Upper lobe of right lung (tissue), 1 donor: ENCODE results near the gene TIMM17B. TPM values are rescaled to one million over a fixed set of nuclear protein-coding genes. Genes with fewer than 3 reads are reported as not detected.
"Not testable (repeated sequence)": the region's sequence is repeated elsewhere in the genome, so short reads cannot be mapped to it uniquely, and the experiment has no call there.

Source experiments
- ATAC-seq: fragments of 200-7000 bp; cut with Tn5 transposase; one replicate; pipeline ENCODE4 v1.9.1; 2020; ENCODE audit warnings: mild to moderate bottlenecking, moderate library complexity
- DNase-seq: peaks from one replicate; pipeline ENCODE4 v3.0.0-alpha.2; 2020
- H3K27ac ChIP-seq: fragments of 200-600 bp; one replicate; pipeline ENCODE4 v1.8.0; 2022
- H3K27me3 ChIP-seq: fragments of 200-600 bp; one replicate; pipeline ENCODE4 v1.8.0; 2022; ENCODE audit warnings: mild to moderate bottlenecking
- H3K36me3 ChIP-seq: fragments of 200-600 bp; one replicate; pipeline ENCODE4 v1.8.0; 2022
- H3K4me1 ChIP-seq: fragments of 200-600 bp; one replicate; pipeline ENCODE4 v1.8.0; 2022
- H3K4me3 ChIP-seq: fragments of 200-600 bp; one replicate; pipeline ENCODE4 v1.8.0; 2022; ENCODE audit warnings: mild to moderate bottlenecking
- H3K9me3 ChIP-seq: fragments of 200-600 bp; one replicate; pipeline ENCODE4 v1.8.0; 2022
- intact Hi-C: fragments of 100-400 bp; cut with DNase I; formaldehyde crosslinking; loops from one replicate; pipeline ENCODE4 v1.11.0; 2022
- total RNA-seq: library from RNA; stranded (reverse); fragmentation: NEBNext Ultra II Directional; extraction: Animal tissue kit (Norgen Biotek cat#: 25700); gene quantifications from one replicate; pipeline ENCODE4 v1.2.1, GENCODE V29; 2021
- TF ChIP-seq, protein P1 (sequence below): fragments of 200-600 bp; IDR thresholded peaks from one replicate; pipeline ENCODE4 v1.8.0; 2022; ENCODE audit warnings: antibody characterized with exemption
- donor health status: DM: no; HTN: yes; CAD: no; lungs with severe emphysema.

TIMM17B gene
- total RNA-seq, 1 donor from 2014 or later, result 32.9 TPM

DNA sequence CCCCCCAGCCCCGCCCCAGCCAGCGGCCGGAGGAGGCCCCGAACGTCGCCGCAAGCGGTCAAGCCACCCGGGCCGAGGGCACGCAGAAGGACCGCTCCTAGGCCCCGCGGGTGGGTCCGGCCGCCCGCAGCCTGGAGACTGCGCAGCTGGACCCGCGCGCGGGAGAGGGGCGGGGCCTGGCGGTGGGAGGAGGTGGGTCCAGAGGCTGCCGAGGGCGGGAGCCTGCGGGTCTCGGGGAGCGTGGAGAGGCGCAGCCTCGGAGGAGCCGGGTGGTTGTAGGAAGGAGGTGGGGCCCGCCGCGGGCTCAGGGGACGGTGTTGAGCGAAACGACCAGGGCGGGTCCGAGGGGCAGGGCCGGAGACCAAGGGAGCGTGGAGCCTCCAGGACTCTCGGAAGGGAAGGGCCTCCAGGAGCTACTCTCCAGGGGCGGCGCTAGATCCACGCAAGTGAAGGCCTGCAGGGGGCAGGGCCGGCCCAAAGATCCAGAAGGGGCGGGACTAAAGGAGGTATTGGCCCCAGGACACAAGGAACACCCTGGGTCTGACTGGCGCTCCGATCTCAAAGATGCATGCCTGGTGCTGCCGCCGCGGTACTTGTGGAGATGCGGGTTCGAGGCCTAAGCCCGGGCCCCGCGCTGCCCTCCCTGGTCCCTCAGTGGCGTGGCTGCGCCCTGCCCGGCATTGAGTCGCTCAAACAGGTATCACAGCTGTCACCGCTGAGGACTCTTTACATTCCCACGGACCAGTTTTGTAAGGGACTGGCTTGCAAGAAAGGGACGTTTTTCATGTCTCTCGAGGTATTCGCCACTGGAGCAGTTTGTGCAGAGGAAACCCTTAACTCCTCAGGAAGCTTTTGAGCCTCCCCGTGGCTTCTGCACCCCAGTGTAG is 5.9 kb downstream of the TIMM17B start:
- peak overlapping the region; percentile 36 for H3K27ac ChIP-seq
- peaks cover 5% of the 10 kb centered on the region for H3K4me1 ChIP-seq
- ATAC-seq (peak; percentile 97), DNase-seq (peak; percentile 91)
- no peaks in the 10 kb centered on the region for H3K36me3 ChIP-seq
- TF ChIP-seq, protein P1, sequence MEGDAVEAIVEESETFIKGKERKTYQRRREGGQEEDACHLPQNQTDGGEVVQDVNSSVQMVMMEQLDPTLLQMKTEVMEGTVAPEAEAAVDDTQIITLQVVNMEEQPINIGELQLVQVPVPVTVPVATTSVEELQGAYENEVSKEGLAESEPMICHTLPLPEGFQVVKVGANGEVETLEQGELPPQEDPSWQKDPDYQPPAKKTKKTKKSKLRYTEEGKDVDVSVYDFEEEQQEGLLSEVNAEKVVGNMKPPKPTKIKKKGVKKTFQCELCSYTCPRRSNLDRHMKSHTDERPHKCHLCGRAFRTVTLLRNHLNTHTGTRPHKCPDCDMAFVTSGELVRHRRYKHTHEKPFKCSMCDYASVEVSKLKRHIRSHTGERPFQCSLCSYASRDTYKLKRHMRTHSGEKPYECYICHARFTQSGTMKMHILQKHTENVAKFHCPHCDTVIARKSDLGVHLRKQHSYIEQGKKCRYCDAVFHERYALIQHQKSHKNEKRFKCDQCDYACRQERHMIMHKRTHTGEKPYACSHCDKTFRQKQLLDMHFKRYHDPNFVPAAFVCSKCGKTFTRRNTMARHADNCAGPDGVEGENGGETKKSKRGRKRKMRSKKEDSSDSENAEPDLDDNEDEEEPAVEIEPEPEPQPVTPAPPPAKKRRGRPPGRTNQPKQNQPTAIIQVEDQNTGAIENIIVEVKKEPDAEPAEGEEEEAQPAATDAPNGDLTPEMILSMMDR, result peak; percentile 51
- H3K4me3 ChIP-seq, result peak overlapping the region; percentile 62
- no peaks in the 10 kb centered on the region for H3K9me3 ChIP-seq
- intact Hi-C loops, result no loop called here
- H3K27me3 ChIP-seq, result no peaks in the 10 kb centered on the region

DNA sequence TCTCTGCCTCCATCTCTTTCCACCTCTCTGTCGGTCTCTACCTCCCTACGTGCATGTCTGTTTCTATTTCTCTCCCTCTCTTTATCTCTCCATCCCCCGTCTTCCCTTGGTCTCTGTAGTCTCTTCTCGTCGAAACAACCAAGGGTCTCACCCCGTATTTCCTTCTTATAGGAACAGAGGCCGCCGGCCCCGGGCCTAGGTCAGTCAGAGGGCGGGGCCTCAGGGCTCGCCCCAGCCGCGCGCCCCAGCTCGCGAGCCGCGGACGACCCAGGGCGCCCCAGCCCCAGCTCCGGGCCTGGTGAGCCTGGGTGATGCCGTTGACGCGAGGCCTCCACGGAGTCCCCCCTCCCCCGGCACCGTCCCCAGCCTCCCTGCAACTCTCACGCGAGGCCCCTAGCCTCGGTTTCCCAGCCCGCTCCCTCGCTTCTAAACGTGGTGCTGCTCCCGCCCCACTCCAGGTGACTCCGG is 6.6 kb downstream of the TIMM17B start:
- TF ChIP-seq, protein P1, result no peak
- no peaks in the 10 kb centered on the region for H3K4me1 ChIP-seq
- DNase-seq (no peak), ATAC-seq (peak; percentile 51)
- no peaks in the 10 kb centered on the region for H3K27me3 ChIP-seq
- peak overlapping the region; percentile 36 for H3K27ac ChIP-seq
- H3K36me3 ChIP-seq, result no peaks in the 10 kb centered on the region
- intact Hi-C loops, result no loop called here
- peak overlapping the region; percentile 62 for H3K4me3 ChIP-seq
- H3K9me3 ChIP-seq, result no peaks in the 10 kb centered on the region

DNA sequence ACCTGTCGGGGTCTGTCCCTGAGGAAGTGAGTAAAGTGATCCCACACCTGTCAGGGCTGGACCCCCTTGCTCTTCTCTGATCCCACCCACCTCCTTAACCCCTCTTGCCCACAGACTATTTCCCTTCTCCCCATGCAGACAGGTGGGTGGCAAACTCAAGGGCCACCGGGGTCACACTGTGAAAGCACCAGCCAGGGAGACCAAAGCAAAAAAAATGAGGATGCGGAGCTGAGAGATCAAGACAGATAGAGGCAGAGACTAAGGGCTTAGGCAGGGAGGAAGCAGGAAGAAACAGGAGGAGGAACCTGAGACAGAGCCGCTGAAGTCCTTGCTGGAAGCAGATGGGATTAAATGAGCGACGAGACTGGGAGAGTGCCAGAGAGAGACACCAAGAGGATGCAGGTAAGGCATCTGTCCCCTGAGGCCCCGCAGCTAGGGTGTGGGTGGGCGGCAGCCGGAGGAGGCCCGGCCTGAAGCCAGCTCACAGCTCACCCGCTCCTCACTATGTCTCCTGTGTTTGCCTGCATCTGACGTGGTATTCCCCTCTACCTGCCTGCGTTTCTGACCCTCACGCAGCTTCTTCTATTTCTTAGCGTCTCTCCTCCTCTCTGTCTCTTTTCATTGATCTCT is 7.2 kb downstream of the TIMM17B start:
- Histone ChIP-seq H3K9me3 (no peaks in the 10 kb centered on the region), H3K27me3 (no peaks in the 10 kb centered on the region), H3K4me1 (no peaks in the 10 kb centered on the region), H3K36me3 (no peaks in the 10 kb centered on the region), H3K4me3 (peak overlapping the region; percentile 62), H3K27ac (no peak overlapping the region)
- intact Hi-C loops, result no loop called here
- DNase-seq (no peak), ATAC-seq (no peak)
- TF ChIP-seq, protein P1, result no peak

DNA sequence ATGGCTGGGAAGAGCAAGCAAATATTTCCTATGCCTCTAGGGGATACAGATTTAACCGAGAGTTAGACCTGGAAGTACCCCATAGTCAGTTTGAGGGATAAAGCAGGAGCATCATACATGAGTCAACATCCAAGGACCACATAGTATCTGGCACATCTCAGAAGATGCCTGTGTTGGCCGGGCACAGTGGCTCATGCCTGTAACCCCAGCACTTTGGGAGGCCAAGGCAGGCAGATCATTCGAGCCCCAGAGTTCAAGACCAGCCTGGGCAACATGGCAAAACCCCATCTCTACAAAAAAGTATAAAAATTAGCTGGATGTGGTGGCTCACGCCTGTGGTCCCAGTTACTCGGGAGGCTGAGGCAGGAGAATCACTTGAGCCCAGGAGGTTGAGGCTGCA is 11.0 kb downstream of the TIMM17B start:
- intact Hi-C loops, H3K4me1 ChIP-seq, H3K27me3 ChIP-seq, H3K9me3 ChIP-seq, H3K27ac ChIP-seq, ATAC-seq, H3K4me3 ChIP-seq, H3K36me3 ChIP-seq, DNase-seq: not testable (repeated sequence)

DNA sequence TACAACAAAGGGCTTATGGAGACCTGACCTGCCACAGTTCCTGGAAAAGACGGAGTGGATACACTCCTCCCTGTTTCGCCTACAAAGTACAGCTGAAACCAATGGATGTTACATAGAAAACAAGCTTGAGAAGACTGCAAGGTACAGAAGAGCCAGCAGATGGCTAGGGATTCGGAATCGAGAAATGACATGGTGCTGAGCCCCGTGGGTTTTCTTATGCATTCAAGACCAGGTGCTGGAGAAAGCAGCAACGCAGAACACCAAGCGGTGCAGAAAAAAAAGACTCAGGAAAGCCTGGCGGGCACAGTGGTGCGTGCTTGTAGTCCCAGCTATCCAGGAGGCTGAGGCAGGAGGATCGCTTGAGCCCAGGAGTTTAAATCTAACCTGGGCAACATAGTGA is 13.8 kb downstream of the TIMM17B start:
- ATAC-seq (no peak), DNase-seq (no peak)
- intact Hi-C loops, result no loop called here
- Histone ChIP-seq H3K4me1 (no peaks in the 10 kb centered on the region), H3K4me3 (no peak overlapping the region), H3K27me3 (no peaks in the 10 kb centered on the region), H3K36me3 (no peaks in the 10 kb centered on the region), H3K27ac (no peak overlapping the region), H3K9me3 (no peaks in the 10 kb centered on the region)
- TF ChIP-seq, protein P1, result no peak

DNA sequence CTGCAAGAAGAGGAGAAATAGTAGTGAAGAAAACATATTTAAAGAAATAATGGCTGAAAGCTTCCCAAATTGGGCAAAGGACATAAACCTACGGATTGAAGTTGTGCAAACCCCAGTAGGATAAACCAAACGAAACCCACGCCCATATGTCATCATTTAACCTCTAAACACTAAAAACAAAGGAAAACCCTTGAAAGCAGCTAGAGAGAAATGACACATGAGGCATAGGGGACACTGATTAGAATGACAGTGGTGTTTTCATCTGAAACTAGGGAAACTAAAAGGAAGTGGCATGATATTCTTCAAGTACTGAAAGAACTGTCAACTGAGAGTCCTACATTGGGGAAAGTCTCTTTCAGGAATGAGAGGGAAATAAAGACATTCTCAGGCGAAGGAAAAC is 20.6 kb downstream of the TIMM17B start:
- H3K27me3 ChIP-seq, H3K27ac ChIP-seq, H3K4me3 ChIP-seq, DNase-seq, intact Hi-C loops, H3K36me3 ChIP-seq, H3K9me3 ChIP-seq, H3K4me1 ChIP-seq: not testable (repeated sequence)
- peak; percentile 40 for ATAC-seq

DNA sequence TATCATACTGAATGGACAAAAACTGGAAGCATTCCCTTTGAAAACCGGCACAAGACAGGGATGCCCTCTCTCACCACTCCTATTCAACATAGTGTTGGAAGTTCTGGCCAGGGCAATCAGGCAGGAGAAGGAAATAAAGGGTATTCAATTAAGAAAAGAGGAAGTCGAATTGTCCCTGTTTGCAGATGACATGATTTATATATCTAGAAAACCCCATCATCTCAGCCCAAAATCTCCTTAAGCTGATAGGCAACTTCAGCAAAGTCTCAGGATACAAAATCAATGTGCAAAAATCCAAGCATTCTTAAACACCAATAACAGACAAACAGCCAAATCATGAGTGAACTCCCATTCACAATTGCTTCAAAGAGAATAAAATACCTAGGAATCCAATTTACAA is 25.6 kb downstream of the TIMM17B start:
- intact Hi-C loops, H3K36me3 ChIP-seq, DNase-seq, H3K4me3 ChIP-seq, H3K27ac ChIP-seq, H3K27me3 ChIP-seq, ATAC-seq, H3K9me3 ChIP-seq, H3K4me1 ChIP-seq: not testable (repeated sequence)
